ENCODE data around the gene CRYBA2.
A peak's percentile ranks its signal among the peaks of the same experiment; 100 is the strongest.

The CRYBA2 gene

GRCh38 chr2:218982586-218983262, 10.5 kb downstream of the CRYBA2 start:
- DNase-seq (ENCODE audit: low spot score) = no peak

- DNase-seq (ENCODE audit: low spot score) = no peak
These were observed 11.2 kb downstream of the CRYBA2 start for GRCh38 chr2:218981881-218982585.

GRCh38 chr2:218981390-218981880, 11.8 kb downstream of the CRYBA2 start:
- DNase-seq (ENCODE audit: low spot score) = no peak

- no peak for DNase-seq (ENCODE audit: low spot score)
These were observed 12.4 kb downstream of the CRYBA2 start for GRCh38 chr2:218980735-218981389.

- DNase-seq (ENCODE audit: low spot score) = peak; percentile 87
These were observed 13.1 kb downstream of the CRYBA2 start for GRCh38 chr2:218979846-218980734.

DNA sequence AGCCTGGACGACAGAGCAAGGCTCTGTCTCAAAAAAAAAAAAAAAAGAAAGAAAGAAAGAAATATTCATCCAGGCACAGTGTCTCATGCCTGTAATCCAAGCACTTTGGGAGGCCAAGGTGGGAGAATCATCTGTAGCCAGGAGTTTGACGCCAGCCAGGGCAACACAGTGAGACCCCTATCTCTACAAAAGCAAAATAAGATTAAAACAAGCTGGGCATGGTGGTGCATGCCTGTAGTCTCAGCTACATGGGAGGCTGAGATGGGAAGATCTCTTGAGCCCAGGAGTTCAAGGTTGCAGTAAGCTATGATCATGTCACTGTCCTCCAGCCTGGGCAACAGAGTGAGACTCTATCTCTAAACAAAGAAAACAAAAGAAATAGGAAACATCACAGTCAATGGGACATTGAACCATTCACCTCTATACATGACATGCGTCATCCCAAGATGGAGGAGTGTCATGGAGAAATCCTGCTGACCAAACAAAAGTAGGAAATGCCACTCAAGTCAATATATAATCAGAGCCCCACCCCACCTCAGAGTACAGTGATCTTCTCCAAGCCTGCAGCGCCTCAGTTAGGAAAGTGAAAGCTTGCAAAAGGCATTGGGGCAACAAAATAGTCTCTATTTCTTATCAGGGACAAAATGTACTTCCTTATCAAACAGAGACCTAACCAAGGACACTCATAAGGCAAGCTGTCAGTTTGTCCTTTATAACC, 18.0 kb downstream of the CRYBA2 start:
- no peak for DNase-seq (ENCODE audit: low spot score)

DNA sequence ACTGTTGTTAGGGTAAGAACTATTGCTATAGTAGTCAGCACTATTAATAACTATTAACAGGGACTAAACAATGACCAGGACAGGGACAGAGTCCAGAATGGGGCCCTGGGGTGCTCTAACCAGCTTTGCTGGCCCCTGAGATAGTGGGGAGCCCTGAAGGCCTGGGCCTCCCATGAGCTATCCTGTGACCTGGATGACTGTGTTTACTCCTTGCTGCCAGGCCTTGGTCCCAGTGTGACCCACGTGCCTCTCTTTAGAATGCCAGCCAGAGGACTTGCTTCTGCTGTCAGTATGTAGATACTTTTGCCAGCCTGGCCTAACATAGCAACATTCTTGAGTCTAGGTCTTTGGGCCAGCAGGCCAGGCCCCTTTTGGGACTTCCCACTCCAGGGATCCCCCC, 22.3 kb downstream of the CRYBA2 start:
- no peak for DNase-seq (ENCODE audit: low spot score)

DNA sequence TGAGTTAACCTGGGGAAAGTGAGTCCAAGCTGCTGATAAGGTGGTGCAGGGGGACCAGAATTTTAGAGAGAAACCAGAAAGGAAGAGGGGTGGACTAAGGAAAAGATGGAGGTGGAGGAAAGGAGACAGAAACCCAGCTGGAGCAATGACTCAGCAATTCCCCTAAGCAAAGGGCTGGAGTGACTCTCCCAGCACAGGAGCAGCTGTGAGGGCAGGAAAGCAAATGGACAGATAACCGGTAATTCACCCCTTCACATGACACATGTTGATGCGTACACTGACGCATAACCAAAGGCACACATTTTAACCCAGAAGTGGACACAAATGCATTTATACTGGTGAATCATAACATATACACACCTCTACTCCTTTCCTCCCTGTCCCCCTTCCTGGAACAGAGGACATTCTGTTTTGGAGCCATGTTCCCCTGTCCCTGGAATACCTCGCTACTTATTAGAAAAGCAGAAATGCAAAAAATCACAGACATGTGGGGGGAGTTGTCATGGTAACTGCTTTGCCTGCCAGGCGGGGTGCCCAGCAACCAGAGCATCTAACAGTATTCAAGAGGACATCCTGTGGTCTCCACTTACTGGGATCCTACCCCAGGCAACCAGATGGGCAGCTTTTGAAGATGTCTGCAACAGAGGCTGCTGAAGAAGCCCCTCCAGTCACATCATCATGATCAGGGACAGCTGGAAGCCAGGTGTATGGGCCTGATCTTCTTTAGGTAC, 29.0 kb downstream of the CRYBA2 start:
- peak; percentile 78 for DNase-seq (ENCODE audit: low spot score)

GRCh38 chr2:218963601-218964000, 29.6 kb downstream of the CRYBA2 start:
- DNase-seq (ENCODE audit: low spot score) = no peak

DNA sequence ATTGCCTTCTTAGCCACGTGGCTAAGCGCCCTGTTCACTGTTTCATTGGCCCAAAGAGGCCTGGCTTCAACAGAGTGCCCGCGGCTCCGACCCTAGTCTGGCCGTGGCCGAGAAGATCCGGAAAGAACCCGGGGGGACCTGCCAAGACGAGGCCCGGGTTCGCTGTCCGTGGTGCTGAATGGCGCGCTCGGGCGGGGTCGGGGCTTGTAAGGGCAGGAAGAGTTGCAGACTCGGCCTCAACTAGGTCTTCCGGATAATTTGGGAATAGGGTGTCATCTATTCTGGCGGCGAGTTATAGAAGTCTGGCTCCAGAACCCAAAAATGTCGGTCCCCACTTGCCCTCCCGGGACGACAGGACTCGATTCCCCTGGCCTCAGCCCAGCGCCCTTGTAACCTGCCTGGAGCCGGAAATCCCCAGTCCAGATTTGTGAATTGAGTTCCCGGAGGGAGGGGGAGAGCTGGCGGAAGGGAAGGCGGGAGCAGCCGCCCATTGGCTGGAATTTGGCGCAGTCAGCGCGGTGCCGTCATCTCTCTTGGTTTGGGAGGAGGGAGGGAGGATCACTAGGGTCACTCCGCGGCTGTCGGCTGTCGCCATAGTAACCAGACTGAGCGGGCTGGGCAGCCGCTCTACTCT, 30.2 kb downstream of the CRYBA2 start:
- DNase-seq (ENCODE audit: low spot score) = peak; percentile 78

- DNase-seq (ENCODE audit: low spot score) = no peak
These were observed 31.3 kb downstream of the CRYBA2 start for GRCh38 chr2:218961651-218962570.

- DNase-seq (ENCODE audit: low spot score) = no peak
These were observed 32.0 kb downstream of the CRYBA2 start for GRCh38 chr2:218961229-218961628.

DNA sequence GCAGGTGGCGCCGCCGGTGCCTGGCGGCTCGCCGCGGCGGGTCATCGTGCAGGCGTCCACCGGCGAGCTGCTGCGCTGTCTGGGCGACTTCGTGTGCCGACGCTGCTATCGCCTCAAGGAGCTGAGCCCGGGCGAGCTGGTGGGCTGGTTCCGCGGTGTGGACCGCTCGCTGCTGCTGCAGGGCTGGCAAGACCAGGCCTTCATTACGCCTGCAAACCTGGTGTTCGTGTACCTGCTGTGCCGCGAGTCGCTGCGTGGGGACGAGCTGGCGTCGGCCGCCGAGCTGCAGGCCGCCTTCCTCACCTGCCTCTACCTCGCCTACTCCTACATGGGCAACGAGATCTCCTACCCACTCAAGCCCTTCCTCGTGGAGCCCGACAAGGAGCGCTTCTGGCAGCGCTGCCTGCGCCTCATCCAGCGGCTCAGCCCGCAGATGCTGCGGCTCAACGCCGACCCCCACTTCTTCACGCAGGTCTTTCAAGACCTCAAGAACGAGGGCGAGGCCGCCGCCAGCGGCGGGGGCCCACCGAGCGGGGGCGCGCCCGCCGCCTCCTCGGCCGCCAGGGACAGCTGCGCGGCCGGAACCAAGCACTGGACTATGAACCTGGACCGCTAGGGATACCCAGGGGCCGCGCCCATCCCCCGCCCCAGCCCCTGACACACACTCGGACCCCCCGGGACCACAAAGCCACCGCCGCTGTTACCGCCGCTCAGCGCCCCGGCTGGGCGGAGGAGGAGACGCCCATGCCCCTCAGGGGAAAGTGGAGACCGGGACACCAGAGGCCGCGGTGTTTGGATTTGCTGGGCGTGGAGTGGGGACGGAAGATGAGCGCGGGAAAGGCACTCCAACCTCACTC, 32.7 kb downstream of the CRYBA2 start:
- no peak for DNase-seq (ENCODE audit: low spot score)

DNA sequence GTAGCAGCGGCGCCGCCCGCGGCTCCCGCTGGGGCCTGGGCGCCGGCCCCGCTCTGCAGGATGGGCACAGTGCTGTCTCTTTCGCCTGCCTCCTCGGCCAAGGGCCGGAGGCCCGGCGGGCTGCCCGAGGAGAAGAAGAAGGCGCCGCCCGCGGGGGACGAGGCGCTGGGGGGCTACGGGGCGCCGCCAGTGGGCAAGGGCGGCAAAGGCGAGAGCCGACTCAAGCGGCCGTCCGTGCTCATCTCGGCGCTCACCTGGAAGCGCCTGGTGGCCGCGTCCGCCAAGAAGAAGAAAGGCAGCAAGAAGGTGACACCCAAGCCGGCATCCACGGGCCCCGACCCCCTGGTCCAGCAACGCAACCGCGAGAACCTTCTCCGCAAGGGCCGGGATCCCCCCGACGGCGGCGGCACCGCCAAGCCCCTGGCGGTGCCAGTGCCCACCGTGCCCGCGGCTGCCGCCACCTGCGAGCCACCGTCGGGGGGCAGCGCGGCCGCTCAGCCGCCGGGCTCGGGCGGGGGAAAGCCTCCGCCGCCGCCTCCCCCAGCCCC, 33.4 kb downstream of the CRYBA2 start:
- no peak for DNase-seq (ENCODE audit: low spot score)

- peak; percentile 98 for DNase-seq (ENCODE audit: low spot score)
These were observed 34.0 kb downstream of the CRYBA2 start, which contains the start of gene CDK5R2 for GRCh38 chr2:218959141-218959731. TSS of gene CDK5R2 (plus strand) at chr2:218959666. CDS start at chr2:218959821, 155 bp downstream.

- no peak for DNase-seq (ENCODE audit: low spot score)
These were observed 34.9 kb downstream of the CRYBA2 start for GRCh38 chr2:218958276-218958675.

GRCh38 chr2:218957671-218958070, 35.6 kb downstream of the CRYBA2 start:
- no peak for DNase-seq (ENCODE audit: low spot score)
